HepG2 (cell line): Measurements from ENCODE around the gene SLC4A9. TPM values are rescaled to one million over a fixed set of nuclear protein-coding genes. Genes with fewer than 3 reads are reported as not detected.

Experiments used
- GABPB1 ChIP-seq: IDR thresholded peaks from 2 replicates; pipeline ENCODE4 v1.6.1; 2016; ENCODE audit warnings: mild to moderate bottlenecking, missing genetic modification reagents, moderate library complexity, missing compliant biosample characterization
- KIAA2018 ChIP-seq: sonication (generic); formaldehyde crosslinking; IDR thresholded peaks from 2 replicates; pipeline ENCODE4 v1.5.0; 2020; ENCODE audit warnings: mild to moderate bottlenecking, missing genetic modification reagents, borderline replicate concordance
- LCORL ChIP-seq, 2 experiments: fragments of 450-650 bp in 1 of 2; sonication (generic) in 1 of 2; formaldehyde crosslinking in 1 of 2; IDR thresholded peaks; 2 replicates each; pipeline versions ENCODE4 v1.5.0 to v1.6.1; 2017 to 2020; ENCODE audit warnings: antibody characterized with exemption in 1 of 2, missing genetic modification reagents in 1 of 2
- SIX1 ChIP-seq: sonication (generic); formaldehyde crosslinking; IDR thresholded peaks from 2 replicates; pipeline ENCODE4 v1.4.0; 2020; ENCODE audit warnings: missing genetic modification reagents, borderline replicate concordance
- ZKSCAN8 ChIP-seq: IDR thresholded peaks from 2 replicates; pipeline ENCODE4 v1.6.1; 2016; ENCODE audit warnings: borderline replicate concordance, missing genetic modification reagents, missing compliant biosample characterization
- ZNF574 ChIP-seq: sonication (generic); formaldehyde crosslinking; IDR thresholded peaks from 2 replicates; pipeline ENCODE4 v1.4.0; 2020; ENCODE audit warnings: missing genetic modification reagents
- polyA plus RNA-seq, 8 experiments: library from polyadenylated mRNA; depleted of rRNA in 3 of 8; stranded (reverse) in 7 of 8; unstranded in 1 of 8; fragments of >200 nt; fragmentation: Illumina TruSeq in 4 of 8; extraction: Trizol in 4 of 8; gene quantifications; 2 replicates each; pipeline versions ENCODE4 v1.2.1 to v1.2.3, GENCODE V29; 2011 to 2016; ENCODE audit warnings: low read depth in 4 of 8, missing spikeins in 1 of 8, mixed read lengths in 1 of 8; ENCODE audit not compliant: insufficient read depth in 1 of 8
- total RNA-seq, 5 experiments: library from RNA; depleted of rRNA; stranded (reverse); fragments of >200 nt; fragmentation: Illumina TruSeq; extraction: Trizol; gene quantifications; 2 replicates each; pipeline ENCODE4 v1.2.3, GENCODE V29; 2016; ENCODE audit warnings: low read depth in 1 of 5
- TF ChIP-seq, protein P1 (sequence below): sonication (generic); formaldehyde crosslinking; IDR thresholded peaks from 2 replicates; pipeline ENCODE4 v1.4.0; 2020; ENCODE audit warnings: missing genetic modification reagents; ENCODE audit errors: not compliant biosample characterization
- TF ChIP-seq, protein P2 (sequence below): sonication (generic); formaldehyde crosslinking; IDR thresholded peaks from 2 replicates; pipeline ENCODE4 v1.4.0; 2020; ENCODE audit warnings: missing genetic modification reagents, mild to moderate bottlenecking, borderline replicate concordance

SLC4A9 gene
- total and polyA plus RNA-seq, 2 of the 13 experiments (the other 11 are each of a cell fraction or from before 2014, with no cell fraction given) = not detected

GRCh38 chr5:140401362-140402257 is 41.6 kb downstream of the SLC4A9 start, which contains the start of gene ANKHD1 (continued):
- TF ChIP-seq, protein P1, sequence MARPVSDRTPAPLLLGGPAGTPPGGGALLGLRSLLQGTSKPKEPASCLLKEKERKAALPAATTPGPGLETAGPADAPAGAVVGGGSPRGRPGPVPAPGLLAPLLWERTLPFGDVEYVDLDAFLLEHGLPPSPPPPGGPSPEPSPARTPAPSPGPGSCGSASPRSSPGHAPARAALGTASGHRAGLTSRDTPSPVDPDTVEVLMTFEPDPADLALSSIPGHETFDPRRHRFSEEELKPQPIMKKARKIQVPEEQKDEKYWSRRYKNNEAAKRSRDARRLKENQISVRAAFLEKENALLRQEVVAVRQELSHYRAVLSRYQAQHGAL (CRISPR knock-in tag) = no peak
- TF ChIP-seq GABPB1 (CRISPR knock-in tag) (peak; percentile 97), KIAA2018 (CRISPR knock-in tag) (no peak), ZNF574 (CRISPR knock-in tag) (peak; percentile 44; the same call in 1 of the 2 replicates), LCORL (IDR thresholded peaks at IDR 0.05) (no peak), LCORL (CRISPR knock-in tag; IDR thresholded peaks at IDR 0.05) (peak; percentile 35; the same call in 1 of the 2 replicates), SIX1 (CRISPR knock-in tag) (no peak), ZKSCAN8 (CRISPR knock-in tag) (no peak)
- TF ChIP-seq, protein P2, sequence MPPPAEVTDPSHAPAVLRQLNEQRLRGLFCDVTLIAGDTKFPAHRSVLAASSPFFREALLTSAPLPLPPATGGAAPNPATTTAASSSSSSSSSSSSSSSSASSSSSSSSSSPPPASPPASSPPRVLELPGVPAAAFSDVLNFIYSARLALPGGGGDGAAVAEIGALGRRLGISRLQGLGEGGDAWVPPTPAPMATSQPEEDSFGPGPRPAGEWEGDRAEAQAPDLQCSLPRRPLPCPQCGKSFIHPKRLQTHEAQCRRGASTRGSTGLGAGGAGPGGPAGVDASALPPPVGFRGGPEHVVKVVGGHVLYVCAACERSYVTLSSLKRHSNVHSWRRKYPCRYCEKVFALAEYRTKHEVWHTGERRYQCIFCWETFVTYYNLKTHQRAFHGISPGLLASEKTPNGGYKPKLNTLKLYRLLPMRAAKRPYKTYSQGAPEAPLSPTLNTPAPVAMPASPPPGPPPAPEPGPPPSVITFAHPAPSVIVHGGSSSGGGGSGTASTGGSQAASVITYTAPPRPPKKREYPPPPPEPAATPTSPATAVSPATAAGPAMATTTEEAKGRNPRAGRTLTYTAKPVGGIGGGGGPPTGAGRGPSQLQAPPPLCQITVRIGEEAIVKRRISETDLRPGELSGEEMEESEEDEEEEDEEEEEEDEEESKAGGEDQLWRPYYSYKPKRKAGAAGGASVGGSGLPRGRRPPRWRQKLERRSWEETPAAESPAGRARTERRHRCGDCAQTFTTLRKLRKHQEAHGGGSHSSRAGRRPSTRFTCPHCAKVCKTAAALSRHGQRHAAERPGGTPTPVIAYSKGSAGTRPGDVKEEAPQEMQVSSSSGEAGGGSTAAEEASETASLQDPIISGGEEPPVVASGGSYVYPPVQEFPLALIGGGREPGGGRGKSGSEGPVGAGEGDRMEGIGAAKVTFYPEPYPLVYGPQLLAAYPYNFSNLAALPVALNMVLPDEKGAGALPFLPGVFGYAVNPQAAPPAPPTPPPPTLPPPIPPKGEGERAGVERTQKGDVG (CRISPR knock-in tag) = no peak
